Measurements from ENCODE around the gene ZNF217.
"Not testable (repeated sequence)": the region's sequence is repeated elsewhere in the genome, so short reads cannot be mapped to it uniquely, and the experiment has no call there.

The ZNF217 gene

GRCh38 chr20:53593466-53594007 lies at the start of gene ZNF217:
ZNF217 (minus strand) TSS chr20:53593839; CDS start chr20:53582826, 11,013 bp downstream.
- H3K36me3 ChIP-seq (ENCODE audit: insufficient read depth, low read length); H3K9me3 ChIP-seq (ENCODE audit: control insufficient read depth, insufficient read depth, low read length): not testable (repeated sequence)
- Histone ChIP-seq H3K9ac (ENCODE audit: low read depth, low read length) (peak within 1 kb of the TSS; percentile 99), H3K4me1 (ENCODE audit: insufficient read depth, low read length) (peaks cover 16% of the 10 kb centered on the region)

GRCh38 chr20:53643031-53643832 lies 49.6 kb upstream of the ZNF217 start:
- peaks cover 14% of the 10 kb centered on the region; the same call in 1 of the 2 replicates for H3K4me1 ChIP-seq (ENCODE audit: insufficient read depth, low read length)
- no peaks in the 10 kb centered on the region for H3K36me3 ChIP-seq (ENCODE audit: insufficient read depth, low read length)
- no peaks in the 10 kb centered on the region for H3K9me3 ChIP-seq (ENCODE audit: control insufficient read depth, insufficient read depth, low read length)
- no peak overlapping the region for H3K9ac ChIP-seq (ENCODE audit: low read depth, low read length)

- Histone ChIP-seq H3K9me3 (ENCODE audit: control insufficient read depth, insufficient read depth, low read length) (no peaks in the 10 kb centered on the region), H3K4me1 (ENCODE audit: insufficient read depth, low read length) (peaks cover 14% of the 10 kb centered on the region; the same call in 1 of the 2 replicates), H3K9ac (ENCODE audit: low read depth, low read length) (no peak overlapping the region), H3K36me3 (ENCODE audit: insufficient read depth, low read length) (no peaks in the 10 kb centered on the region)
Measured at GRCh38 chr20:53642196-53643030, 48.8 kb upstream of the ZNF217 start.

GRCh38 chr20:53639647-53640440 lies 46.2 kb upstream of the ZNF217 start:
- no peak overlapping the region for H3K9ac ChIP-seq (ENCODE audit: low read depth, low read length)
- no peaks in the 10 kb centered on the region for H3K36me3 ChIP-seq (ENCODE audit: insufficient read depth, low read length)
- H3K9me3 ChIP-seq (ENCODE audit: control insufficient read depth, insufficient read depth, low read length), result no peaks in the 10 kb centered on the region
- peaks cover 14% of the 10 kb centered on the region; the same call in 1 of the 2 replicates for H3K4me1 ChIP-seq (ENCODE audit: insufficient read depth, low read length)

GRCh38 chr20:53639128-53639527 lies 45.5 kb upstream of the ZNF217 start:
- Histone ChIP-seq H3K9ac (ENCODE audit: low read depth, low read length) (no peak overlapping the region), H3K4me1 (ENCODE audit: insufficient read depth, low read length) (peaks cover 14% of the 10 kb centered on the region; the same call in 1 of the 2 replicates), H3K9me3 (ENCODE audit: control insufficient read depth, insufficient read depth, low read length) (no peaks in the 10 kb centered on the region), H3K36me3 (ENCODE audit: insufficient read depth, low read length) (no peaks in the 10 kb centered on the region)

- H3K9me3 ChIP-seq (ENCODE audit: control insufficient read depth, insufficient read depth, low read length); H3K36me3 ChIP-seq (ENCODE audit: insufficient read depth, low read length); H3K4me1 ChIP-seq (ENCODE audit: insufficient read depth, low read length); H3K9ac ChIP-seq (ENCODE audit: low read depth, low read length): not testable (repeated sequence)
Measured at GRCh38 chr20:53637310-53637709, 43.7 kb upstream of the ZNF217 start.

GRCh38 chr20:53636540-53637097 lies 43.0 kb upstream of the ZNF217 start:
- Histone ChIP-seq H3K36me3 (ENCODE audit: insufficient read depth, low read length) (no peaks in the 10 kb centered on the region), H3K4me1 (ENCODE audit: insufficient read depth, low read length) (no peaks in the 10 kb centered on the region), H3K9me3 (ENCODE audit: control insufficient read depth, insufficient read depth, low read length) (no peaks in the 10 kb centered on the region), H3K9ac (ENCODE audit: low read depth, low read length) (no peak overlapping the region)

GRCh38 chr20:53635221-53635620 lies 41.6 kb upstream of the ZNF217 start:
- H3K9ac ChIP-seq (ENCODE audit: low read depth, low read length), result no peak overlapping the region
- no peaks in the 10 kb centered on the region for H3K9me3 ChIP-seq (ENCODE audit: control insufficient read depth, insufficient read depth, low read length)
- no peaks in the 10 kb centered on the region for H3K36me3 ChIP-seq (ENCODE audit: insufficient read depth, low read length)
- no peaks in the 10 kb centered on the region for H3K4me1 ChIP-seq (ENCODE audit: insufficient read depth, low read length)

- Histone ChIP-seq H3K4me1 (ENCODE audit: insufficient read depth, low read length) (no peaks in the 10 kb centered on the region), H3K36me3 (ENCODE audit: insufficient read depth, low read length) (no peaks in the 10 kb centered on the region), H3K9me3 (ENCODE audit: control insufficient read depth, insufficient read depth, low read length) (no peaks in the 10 kb centered on the region), H3K9ac (ENCODE audit: low read depth, low read length) (no peak overlapping the region)
Measured at GRCh38 chr20:53631909-53632662, 38.4 kb upstream of the ZNF217 start.

GRCh38 chr20:53629436-53629835 lies 35.8 kb upstream of the ZNF217 start:
- Histone ChIP-seq H3K4me1 (ENCODE audit: insufficient read depth, low read length) (no peaks in the 10 kb centered on the region), H3K9me3 (ENCODE audit: control insufficient read depth, insufficient read depth, low read length) (no peaks in the 10 kb centered on the region)

GRCh38 chr20:53628758-53629157 lies 35.1 kb upstream of the ZNF217 start:
- not testable (repeated sequence) for H3K9me3 ChIP-seq (ENCODE audit: control insufficient read depth, insufficient read depth, low read length); H3K4me1 ChIP-seq (ENCODE audit: insufficient read depth, low read length); H3K9ac ChIP-seq (ENCODE audit: low read depth, low read length); H3K36me3 ChIP-seq (ENCODE audit: insufficient read depth, low read length)

More at GRCh38 chr20:53629436-53629835, 35.8 kb upstream of the ZNF217 start:
- Histone ChIP-seq H3K36me3 (ENCODE audit: insufficient read depth, low read length) (no peaks in the 10 kb centered on the region), H3K9ac (ENCODE audit: low read depth, low read length) (no peak overlapping the region)

GRCh38 chr20:53628076-53628475 lies 34.4 kb upstream of the ZNF217 start:
- H3K36me3 ChIP-seq (ENCODE audit: insufficient read depth, low read length), result no peaks in the 10 kb centered on the region
- no peak overlapping the region for H3K9ac ChIP-seq (ENCODE audit: low read depth, low read length)
- peaks cover 9% of the 10 kb centered on the region for H3K4me1 ChIP-seq (ENCODE audit: insufficient read depth, low read length)
- no peaks in the 10 kb centered on the region for H3K9me3 ChIP-seq (ENCODE audit: control insufficient read depth, insufficient read depth, low read length)

GRCh38 chr20:53627001-53627400 lies 33.4 kb upstream of the ZNF217 start:
- peaks cover 19% of the 10 kb centered on the region for H3K4me1 ChIP-seq (ENCODE audit: insufficient read depth, low read length)
- not testable (repeated sequence) for H3K9me3 ChIP-seq (ENCODE audit: control insufficient read depth, insufficient read depth, low read length); H3K36me3 ChIP-seq (ENCODE audit: insufficient read depth, low read length); H3K9ac ChIP-seq (ENCODE audit: low read depth, low read length)
